WERI-Rb-1 (cell line): ENCODE data around the gene NEFH.

Source experiments
- DNase-seq: peaks from one replicate; pipeline ENCODE4 v3.0.0-alpha.2; 2020
- H3K27ac ChIP-seq: fragments of 250-450 bp; sonication (Bioruptor Pico); 2 replicates; pipeline ENCODE4 v1.5.1; 2020; ENCODE audit warnings: mild to moderate bottlenecking, moderate library complexity
- H3K27me3 ChIP-seq: fragments of 250-450 bp; sonication (Bioruptor Pico); 2 replicates; pipeline ENCODE4 v1.5.1; 2021; ENCODE audit warnings: mild to moderate bottlenecking, low read depth, moderate library complexity; ENCODE audit not compliant: insufficient read depth, severe bottlenecking
- H3K36me3 ChIP-seq: fragments of 250-450 bp; sonication (Bioruptor Pico); 2 replicates; pipeline ENCODE4 v1.5.1; 2020; ENCODE audit warnings: mild to moderate bottlenecking, moderate library complexity
- H3K4me3 ChIP-seq: 2 replicates; pipeline ENCODE4 v1.5.1; 2011; ENCODE audit warnings: low read depth, mild to moderate bottlenecking, control low read depth, low read length
- H3K9me3 ChIP-seq: fragments of 250-450 bp; sonication (Bioruptor Pico); 2 replicates; pipeline ENCODE4 v1.5.1; 2021; ENCODE audit warnings: mild to moderate bottlenecking, moderate library complexity; ENCODE audit not compliant: severe bottlenecking
- CTCF ChIP-seq: IDR thresholded peaks from 2 replicates; pipeline ENCODE4 v1.5.1; 2011; ENCODE audit warnings: low read depth, mild to moderate bottlenecking, control low read depth, inconsistent platforms, low read length

Gene NEFH

GRCh38 chr22:29470159-29470855 is 9.7 kb upstream of the NEFH start:
- H3K27me3 ChIP-seq: no peaks in the 10 kb centered on the region
- no peak for DNase-seq
- no peak overlapping the region for H3K27ac ChIP-seq
- peak; percentile 72 for TF ChIP-seq CTCF
- H3K9me3 ChIP-seq: no peaks in the 10 kb centered on the region
- H3K4me3 ChIP-seq: no peak overlapping the region
- no peaks in the 10 kb centered on the region for H3K36me3 ChIP-seq

- Histone ChIP-seq H3K4me3 (no peak overlapping the region), H3K27me3 (no peaks in the 10 kb centered on the region), H3K27ac (no peak overlapping the region), H3K9me3 (no peaks in the 10 kb centered on the region), H3K36me3 (no peaks in the 10 kb centered on the region)
- TF ChIP-seq CTCF: no peak
- no peak for DNase-seq
These were observed 7.0 kb upstream of the NEFH start for GRCh38 chr22:29473001-29473400.

- Histone ChIP-seq H3K9me3 (no peaks in the 10 kb centered on the region), H3K27me3 (no peaks in the 10 kb centered on the region), H3K4me3 (no peak overlapping the region), H3K27ac (0 out of 2 replicates have a peak overlapping the region, but pooled peaks have one; percentile 39), H3K36me3 (no peaks in the 10 kb centered on the region)
- TF ChIP-seq CTCF: no peak
- DNase-seq: peak; percentile 66
These were observed 4.5 kb upstream of the NEFH start for GRCh38 chr22:29475550-29475949.

- H3K27me3 ChIP-seq: no peaks in the 10 kb centered on the region
These were observed 3.9 kb upstream of the NEFH start for GRCh38 chr22:29476116-29476515.

GRCh38 chr22:29477723-29478318 is 2.2 kb upstream of the NEFH start:
- Histone ChIP-seq H3K36me3 (no peaks in the 10 kb centered on the region), H3K27ac (0 out of 2 replicates have a peak overlapping the region, but pooled peaks have one; percentile 32), H3K9me3 (no peaks in the 10 kb centered on the region), H3K4me3 (no peak overlapping the region), H3K27me3 (no peaks in the 10 kb centered on the region)
- TF ChIP-seq CTCF: no peak
- DNase-seq: no peak

More at GRCh38 chr22:29476116-29476515, 3.9 kb upstream of the NEFH start:
- Histone ChIP-seq H3K36me3 (no peaks in the 10 kb centered on the region), H3K9me3 (no peaks in the 10 kb centered on the region), H3K27ac (no peak overlapping the region), H3K4me3 (no peak overlapping the region)
- DNase-seq: no peak
- no peak for TF ChIP-seq CTCF
